ENCODE data around the gene NUDT7.

Gene NUDT7

DNA sequence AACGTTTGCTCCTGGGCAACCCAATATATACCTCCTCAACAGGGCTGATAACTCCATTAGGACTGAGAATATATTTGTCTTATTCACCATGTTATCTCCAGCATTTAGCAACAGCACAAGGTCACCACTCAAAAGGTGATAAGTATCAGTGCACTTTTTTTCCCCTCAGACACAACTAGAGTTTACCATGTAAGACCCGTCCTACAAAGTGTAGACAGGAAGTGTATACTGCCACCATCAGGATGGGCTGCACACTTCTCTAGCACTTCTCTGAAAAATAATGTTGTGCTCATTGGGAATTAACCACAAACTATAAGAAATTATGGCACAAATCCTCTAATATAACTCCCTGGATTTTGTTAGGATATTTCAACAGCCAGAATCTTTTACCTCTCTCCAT, 60.4 kb downstream of the NUDT7 start:
- no peak overlapping the region for H3K4me3 ChIP-seq (ENCODE audit: low read depth, low read length)
- peak; percentile 69 for TF ChIP-seq CTCF (conservative IDR thresholded peaks at IDR 0.05; ENCODE audit: low read depth, low read length)
- DNase-seq (ENCODE audit: low read depth): peak; percentile 64

DNA sequence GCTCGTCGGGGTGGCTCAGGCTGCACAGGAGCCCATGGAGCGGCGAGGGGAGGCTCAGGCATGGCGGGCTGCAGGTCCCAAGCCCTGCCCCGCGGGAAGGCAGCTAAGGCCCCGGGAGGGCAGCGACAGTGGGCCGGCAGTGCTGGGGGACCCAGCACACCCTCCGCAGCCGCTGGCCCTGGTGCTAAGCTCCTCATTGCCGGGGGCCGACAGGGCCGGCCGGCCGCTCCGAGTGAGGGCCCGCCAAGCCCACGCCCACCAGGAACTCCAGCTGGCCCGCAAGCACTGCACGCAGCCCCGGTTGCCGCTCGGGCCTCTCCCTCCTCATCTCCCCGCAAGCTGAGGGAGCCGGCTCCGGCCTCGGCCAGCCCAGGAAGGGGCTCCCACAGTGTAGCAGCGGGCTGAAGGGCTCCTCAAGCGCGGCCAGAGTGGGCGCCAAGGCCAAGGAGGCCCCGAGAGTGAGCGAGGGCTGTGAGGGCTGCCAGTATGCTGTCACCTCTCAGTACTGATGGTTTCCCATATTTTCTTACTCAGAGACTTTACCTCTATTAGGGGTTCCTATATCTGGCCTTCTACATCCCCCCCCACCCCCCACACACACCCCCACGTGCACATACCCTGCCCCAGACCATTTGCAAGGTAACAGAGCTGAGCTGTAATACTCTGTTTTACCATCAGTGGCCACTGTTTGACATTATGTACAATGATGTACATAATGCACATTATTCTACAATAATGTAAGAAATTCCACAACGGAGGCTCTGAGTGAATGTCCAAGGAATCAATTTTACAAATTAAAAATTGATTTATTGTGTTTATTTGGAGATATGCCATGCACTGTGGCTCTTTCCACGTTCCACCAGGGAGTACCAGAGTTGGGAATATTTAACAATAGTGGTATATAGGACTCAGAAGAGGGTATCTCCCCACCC, 62.4 kb downstream of the NUDT7 start:
- peak; percentile 44 for DNase-seq (ENCODE audit: low read depth)
- no peak for TF ChIP-seq CTCF (conservative IDR thresholded peaks at IDR 0.05; ENCODE audit: low read depth, low read length)
- no peak overlapping the region for H3K4me3 ChIP-seq (ENCODE audit: low read depth, low read length)

DNA sequence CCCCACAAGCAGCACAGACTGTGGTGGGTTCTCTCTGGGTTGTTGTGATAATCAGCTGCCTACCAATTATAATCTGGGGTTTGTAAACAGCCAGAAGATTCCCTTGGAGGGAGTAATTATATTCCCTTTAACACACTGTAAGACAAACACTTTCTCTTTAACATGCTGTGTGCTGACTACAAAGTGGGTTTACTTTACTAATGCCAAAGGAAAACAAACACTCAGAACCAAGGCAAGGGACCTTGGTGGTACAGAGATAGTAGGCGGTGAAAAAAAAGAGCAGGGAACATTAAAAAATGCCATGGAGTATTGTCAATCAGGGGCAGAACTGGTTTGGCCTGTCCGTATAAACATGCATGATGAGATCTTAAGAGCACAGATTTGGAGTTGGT, 63.1 kb downstream of the NUDT7 start:
- DNase-seq (ENCODE audit: low read depth): no peak
- H3K4me3 ChIP-seq (ENCODE audit: low read depth, low read length): no peak overlapping the region
- no peak for TF ChIP-seq CTCF (conservative IDR thresholded peaks at IDR 0.05; ENCODE audit: low read depth, low read length)

GRCh38 chr16:77786186-77786847, 64.0 kb downstream of the NUDT7 start:
- H3K4me3 ChIP-seq (ENCODE audit: low read depth, low read length): no peak overlapping the region
- DNase-seq (ENCODE audit: low read depth): no peak
- no peak for TF ChIP-seq CTCF (conservative IDR thresholded peaks at IDR 0.05; ENCODE audit: low read depth, low read length)

DNA sequence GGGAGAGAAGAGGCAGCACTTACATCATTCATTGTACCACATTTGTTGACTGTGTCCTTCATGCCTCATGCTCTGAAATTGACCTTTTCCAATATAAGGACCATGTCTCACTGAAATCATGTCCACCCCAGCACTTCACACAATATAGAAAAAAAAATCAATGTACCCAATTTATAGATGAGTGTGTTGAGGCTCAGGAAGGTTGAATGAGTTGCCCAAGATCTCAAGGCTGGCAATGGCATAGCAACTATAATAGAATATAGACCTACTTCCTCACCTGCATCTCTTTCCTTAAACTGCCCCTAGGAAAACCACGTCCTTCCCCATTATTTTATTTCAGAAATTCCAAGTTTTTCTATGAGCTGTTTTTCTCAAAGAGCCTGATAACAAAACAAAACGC, 65.1 kb downstream of the NUDT7 start:
- TF ChIP-seq CTCF (conservative IDR thresholded peaks at IDR 0.05; ENCODE audit: low read depth, low read length): no peak
- DNase-seq (ENCODE audit: low read depth): no peak
- no peak overlapping the region for H3K4me3 ChIP-seq (ENCODE audit: low read depth, low read length)

- no peak for TF ChIP-seq CTCF (conservative IDR thresholded peaks at IDR 0.05; ENCODE audit: low read depth, low read length)
- H3K4me3 ChIP-seq (ENCODE audit: low read depth, low read length): peak within 1 kb of the TSS; percentile 65
- peak; percentile 57 for DNase-seq (ENCODE audit: low read depth)
Measured at GRCh38 chr16:77788181-77789084, 66.1 kb downstream of the NUDT7 start, which contains the start of gene VAT1L. Gene VAT1L, plus strand, starts transcription at chr16:77788564. Its CDS starts 119 bp downstream, at chr16:77788683.

Measured in choroid plexus epithelial cell (primary cell).